HG02588 (cell line): ENCODE data around the gene RXFP1.
"Not testable (repeated sequence)": the region's sequence is repeated elsewhere in the genome, so short reads cannot be mapped to it uniquely, and the experiment has no call there.

ENCODE experiments used
- ATAC-seq: cut with Tn5 transposase; IDR thresholded peaks from one replicate; pipeline ENCODE4 v1.9.1; 2021; ENCODE audit warnings: mild to moderate bottlenecking, moderate library complexity; ENCODE audit not compliant: unreplicated experiment

The RXFP1 gene

DNA sequence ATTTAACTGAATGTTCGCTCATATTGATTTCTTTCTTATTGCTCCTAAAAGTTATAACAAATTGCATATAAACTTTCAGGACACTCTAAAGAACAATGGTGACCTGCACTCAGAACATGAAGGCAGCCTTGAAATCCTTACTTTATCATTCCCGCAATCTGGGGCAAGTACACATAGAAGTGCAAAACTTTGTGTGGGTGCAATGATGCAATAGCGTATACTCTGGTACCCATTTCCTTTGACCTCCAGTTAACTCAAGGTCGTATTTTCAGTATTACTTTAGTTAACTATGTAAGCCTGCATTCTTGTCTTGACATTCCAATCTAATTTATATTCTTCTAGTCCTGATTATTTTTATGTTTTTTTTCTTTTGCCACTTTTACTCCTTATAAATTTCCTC lies 85.3 kb downstream of the RXFP1 start:
- ATAC-seq: no peak

DNA sequence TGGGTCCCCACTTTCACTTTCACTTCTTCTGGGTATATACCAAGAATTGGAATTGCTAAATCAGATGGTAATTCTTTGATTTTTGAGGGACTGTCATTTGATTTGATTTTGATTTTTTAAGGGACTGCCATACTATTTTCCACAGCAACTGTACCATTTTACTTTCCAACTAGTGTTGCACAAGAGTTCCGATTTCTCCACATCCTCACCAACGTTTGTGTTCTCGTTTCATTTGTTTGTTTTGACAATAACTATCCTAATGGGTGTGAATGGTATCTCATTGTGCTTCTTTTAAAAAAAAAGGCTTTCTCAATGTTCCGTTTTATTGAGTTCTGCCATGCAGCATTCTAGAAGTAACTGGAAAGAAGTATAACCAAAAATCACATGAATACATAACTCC lies 87.4 kb downstream of the RXFP1 start:
- no peak for ATAC-seq

DNA sequence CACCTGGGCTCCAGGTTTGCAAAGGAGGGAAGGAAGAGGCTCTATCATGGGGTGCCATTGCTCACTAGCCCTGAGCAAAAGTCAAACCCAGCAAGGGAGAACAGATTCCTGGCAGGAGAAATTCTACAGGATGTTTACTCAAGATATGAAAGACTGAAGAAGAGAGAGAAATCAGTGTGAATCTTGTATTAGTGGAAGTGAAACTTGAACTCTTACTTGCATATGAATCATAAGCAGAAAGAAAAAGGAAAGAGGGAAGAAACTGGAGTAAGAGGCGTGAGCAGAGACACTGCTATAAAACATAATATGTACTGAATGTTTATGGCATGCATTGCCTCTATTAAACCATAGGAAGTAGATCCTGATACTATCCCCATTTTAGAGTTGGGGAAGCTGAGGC lies 89.1 kb downstream of the RXFP1 start:
- ATAC-seq: peak; percentile 81

DNA sequence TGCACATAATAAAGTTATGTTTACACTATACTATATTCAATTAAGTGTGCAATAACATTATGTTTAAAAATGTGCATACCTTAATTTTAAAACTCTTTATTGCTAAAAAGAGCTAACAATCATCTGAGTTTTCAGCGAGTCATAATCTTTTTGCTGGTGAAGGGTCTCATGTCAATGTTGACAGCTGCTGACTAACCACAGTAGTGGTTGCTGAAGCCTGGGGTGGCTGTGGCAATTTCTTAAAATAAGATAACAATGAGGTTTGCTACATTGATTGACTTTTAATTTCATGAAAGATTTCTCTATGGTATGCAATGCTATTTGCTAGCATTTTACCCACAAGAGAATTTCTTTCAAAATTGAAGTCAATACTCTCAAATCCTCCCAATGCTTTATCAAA lies 91.4 kb downstream of the RXFP1 start:
- ATAC-seq: no peak

DNA sequence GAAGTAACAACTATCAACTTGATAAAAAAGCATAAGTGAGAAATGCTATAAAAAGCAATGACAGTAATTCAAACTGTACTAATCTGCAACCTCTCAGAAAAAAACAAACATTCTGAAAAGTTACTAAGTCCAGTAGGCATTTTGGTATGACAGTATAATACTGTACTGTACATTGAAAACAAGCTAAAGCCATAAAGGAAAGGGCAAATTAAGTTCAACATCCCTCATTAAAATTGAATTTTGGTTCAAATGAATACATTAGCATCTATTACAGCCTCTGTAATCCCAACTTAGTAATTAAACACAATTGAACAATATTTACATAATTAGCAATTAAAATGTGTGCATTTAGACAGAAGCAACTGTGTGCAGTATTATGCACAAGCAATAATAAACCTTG lies 96.3 kb downstream of the RXFP1 start:
- ATAC-seq: no peak

DNA sequence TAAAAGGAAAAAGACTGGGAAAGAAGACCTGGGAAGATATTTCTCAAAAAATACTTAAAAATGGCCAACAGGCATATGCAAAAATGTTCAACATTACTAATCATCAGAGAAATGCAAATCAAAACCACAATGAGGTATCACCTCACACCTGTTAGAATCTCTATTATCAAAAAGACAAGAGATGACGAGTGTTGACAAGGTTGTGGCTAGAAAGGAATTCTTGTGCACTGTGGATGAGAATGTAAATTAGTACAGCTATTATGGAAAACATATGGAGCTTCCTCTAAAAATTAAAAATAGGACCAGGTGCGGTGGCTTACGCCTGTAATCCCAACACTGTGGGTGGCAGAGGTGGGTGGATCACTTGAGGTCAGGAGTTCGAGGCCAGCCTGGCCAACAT lies 100.0 kb downstream of the RXFP1 start:
- no peak for ATAC-seq

DNA sequence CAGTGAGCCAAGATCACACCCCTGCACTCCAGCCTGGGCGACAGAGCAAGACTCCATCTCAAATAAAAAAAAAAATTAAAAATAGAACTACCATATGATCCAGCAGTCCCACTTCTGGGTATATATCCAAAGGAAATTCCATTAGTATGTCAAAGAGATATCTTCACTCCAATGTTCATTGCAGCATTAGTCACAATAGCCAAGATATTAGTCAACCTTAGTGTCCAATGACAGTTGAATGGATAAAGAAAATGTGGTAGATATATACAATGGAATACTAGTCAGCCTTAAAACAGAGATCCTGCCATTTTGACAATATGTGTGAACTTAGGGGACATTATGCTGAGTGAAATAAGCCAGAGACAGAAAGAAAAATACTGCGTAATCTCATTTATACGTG lies 100.6 kb downstream of the RXFP1 start:
- ATAC-seq: no peak

DNA sequence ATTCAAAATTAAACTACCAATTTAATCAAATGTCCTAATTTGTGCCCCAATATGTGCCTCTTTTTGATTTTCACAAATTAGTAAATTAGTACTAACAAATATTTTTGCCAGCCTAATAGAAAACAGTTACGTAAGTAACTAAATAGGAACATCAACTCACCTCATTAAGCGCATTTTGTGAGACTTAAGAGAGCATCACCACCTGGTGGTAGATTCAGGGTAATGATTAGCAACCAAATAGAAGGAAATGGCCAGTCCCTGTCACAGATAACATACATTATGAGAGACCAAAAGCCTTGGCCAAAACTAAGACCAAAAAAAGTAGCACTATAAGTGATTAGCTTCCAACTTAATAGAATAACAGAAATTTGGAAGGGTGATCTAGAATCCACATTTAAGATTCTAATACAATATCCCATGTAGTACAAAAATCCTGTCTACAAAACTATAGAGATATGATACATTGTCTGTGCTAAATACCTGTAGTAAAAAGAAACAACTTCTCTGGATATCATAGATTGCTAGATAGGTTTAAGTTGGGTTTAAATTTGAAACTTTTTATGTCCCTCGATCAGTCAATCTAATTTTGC lies 103.3 kb downstream of the RXFP1 start:
- ATAC-seq: peak; percentile 95

DNA sequence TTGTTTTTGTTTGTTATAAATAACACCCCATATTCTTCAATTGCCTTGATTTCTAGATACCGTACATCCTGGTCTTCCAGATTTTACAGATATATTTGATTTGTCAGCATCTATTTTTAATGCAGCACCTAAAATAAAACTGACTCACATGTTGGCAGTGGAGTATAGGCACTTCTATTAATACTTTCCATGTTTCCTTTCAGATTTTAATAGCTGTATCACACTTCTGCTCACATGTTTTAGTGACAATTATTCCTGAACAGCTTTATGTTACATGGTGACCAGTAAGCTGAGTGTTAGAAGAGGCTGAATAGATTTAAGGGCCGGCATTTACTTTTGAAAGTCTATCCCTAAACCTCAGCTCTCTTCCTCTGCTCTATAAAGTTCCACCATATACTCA lies 103.9 kb downstream of the RXFP1 start:
- ATAC-seq: no peak

DNA sequence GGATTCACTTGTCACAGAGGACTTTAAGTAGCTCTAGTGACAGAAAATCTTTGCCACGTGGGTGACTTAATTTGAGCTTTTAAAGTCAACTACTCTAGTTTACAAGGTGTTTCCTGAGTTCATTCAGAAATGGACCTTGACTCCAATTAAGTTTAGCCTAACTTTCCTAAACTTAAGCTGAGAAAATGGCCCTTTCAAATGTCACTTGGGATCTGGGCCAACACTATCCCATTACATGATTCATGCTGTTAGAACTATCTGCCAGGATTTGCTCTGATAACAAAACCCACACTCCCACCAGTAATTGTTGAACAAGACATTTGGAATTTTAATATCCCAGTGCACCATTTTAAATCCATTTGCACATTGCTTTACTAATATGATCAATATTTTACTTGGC lies 109.2 kb downstream of the RXFP1 start:
- no peak for ATAC-seq

DNA sequence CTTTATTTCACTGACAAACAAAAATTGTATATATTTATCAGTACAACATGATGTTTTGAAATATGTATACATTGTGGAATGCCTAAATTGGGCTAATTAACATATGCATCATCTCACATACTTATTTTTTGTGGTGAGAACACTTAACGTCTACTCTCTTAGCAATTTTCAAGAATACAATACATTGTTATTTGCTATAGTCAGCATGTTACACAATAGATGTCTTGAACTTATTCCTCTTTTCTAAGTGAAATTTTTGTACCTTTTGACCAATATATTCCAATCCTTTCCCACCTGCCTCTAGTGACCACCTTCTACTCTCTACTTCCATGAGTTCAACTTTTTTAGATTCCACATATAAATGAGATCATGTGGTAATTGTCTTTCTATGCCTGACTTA lies 114.9 kb downstream of the RXFP1 start:
- no peak for ATAC-seq

DNA sequence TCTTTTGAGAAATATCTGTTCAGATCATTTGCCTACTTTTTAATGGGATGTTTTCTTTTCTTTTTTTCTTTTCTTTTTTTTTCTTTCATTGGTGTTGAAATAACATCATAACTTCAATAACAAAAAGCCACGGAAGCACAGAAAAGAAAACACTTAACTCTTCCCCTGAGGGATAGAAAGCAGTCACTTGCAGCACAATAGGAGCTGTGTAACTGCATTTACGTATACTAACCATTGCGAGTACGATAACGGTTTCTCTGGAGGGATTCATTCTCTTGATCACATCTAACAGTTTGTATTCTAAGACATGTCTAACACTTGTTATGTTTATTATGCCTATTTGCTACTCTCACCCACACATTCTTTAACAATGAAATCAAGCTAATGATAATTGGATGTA lies 122.7 kb downstream of the RXFP1 start:
- no peak for ATAC-seq

DNA sequence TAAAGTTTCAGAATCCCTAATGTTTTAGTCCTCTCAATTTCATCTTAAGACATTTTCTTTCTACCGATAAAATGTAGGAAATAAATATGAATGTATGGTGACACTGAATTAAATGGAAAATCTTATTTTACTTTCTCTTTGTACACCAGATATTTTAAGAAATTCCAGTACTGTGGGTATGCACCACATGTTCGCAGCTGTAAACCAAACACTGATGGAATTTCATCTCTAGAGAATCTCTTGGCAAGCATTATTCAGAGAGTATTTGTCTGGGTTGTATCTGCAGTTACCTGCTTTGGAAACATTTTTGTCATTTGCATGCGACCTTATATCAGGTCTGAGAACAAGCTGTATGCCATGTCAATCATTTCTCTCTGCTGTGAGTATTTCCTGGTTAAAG lies 123.1 kb downstream of the RXFP1 start:
- no peak for ATAC-seq

DNA sequence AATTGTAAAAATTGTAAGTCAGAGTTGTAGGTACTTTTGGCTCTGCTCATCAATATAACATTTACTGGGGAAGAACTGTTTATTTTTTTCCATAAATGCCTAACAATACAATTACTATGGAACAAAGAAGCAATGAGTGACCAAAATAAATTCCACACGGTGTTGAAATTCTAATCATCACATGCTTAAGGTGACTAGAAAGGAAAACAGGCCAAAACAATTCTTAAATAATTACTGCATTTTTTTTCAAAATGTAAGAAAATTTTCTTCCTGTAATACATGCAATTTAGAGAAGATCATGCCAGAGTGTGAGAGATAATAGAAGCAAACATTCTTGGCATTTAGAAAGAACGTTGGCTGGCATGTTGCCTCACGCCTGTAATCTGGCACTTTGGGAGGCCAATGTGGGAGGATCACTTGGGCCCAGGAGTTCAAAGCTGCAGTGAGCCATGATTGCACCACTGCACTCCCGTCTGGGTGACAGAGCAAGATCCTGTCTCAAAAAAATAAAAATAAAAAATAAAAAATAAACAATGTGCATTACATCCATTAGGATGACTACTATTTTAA lies 127.5 kb downstream of the RXFP1 start:
- no peak for ATAC-seq

DNA sequence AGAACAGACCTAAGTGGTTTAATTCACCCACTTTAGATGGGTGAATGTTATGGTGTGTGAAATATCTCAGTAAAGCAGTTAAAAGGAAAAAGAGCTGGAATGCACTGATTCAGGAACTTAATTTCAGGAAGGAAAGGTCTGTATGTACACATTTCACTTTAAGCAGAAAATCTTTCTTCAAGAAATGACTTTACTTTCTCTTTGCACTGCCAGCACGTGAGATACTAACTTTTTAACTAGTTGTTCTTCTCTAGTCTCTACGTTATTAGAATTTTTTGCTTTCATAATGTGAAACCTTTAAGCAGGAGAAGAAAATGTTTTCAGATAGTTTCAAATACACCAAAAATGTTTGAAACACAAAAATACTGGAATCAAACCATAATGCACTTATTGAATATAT lies 131.2 kb downstream of the RXFP1 start:
- no peak for ATAC-seq

DNA sequence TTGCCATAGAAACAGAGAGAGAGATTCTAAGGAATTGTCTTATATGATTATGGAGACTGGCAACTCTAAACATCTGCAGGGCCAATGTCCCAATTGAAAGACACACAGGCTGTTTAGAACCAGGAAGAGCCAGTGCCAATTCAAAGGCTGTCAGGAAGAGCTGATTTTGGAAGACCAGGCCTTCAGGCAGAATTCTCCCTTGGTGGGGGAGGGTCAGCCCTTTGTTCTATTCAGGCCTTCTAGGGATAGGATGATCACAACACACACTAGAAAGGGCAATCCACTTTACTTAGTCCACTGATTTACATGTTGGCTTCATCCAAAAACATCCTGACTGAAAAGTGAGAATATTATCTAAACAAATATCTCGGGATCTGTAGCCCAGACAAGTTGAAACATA lies 134.8 kb downstream of the RXFP1 start:
- ATAC-seq: no peak

DNA sequence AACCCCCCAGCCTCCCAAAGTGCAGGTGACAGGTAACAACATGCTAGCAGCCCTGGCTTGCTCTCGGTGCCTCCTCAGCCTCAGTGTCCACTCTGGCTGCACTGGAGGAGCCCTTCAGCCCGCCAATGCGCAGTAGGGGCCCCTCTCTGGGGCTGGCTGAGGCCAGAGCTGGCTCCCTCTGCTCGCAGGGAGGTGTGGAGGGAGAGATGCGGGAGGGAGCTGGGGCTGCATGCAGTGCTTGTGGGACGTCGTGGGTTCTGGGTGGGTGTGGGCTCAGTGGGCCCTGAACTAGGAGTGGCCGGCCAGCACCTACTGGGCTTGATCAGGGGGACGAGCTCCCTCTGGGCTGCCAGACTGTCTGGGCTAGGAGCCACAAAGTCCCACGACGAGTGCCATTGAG lies 135.6 kb downstream of the RXFP1 start:
- no peak for ATAC-seq

DNA sequence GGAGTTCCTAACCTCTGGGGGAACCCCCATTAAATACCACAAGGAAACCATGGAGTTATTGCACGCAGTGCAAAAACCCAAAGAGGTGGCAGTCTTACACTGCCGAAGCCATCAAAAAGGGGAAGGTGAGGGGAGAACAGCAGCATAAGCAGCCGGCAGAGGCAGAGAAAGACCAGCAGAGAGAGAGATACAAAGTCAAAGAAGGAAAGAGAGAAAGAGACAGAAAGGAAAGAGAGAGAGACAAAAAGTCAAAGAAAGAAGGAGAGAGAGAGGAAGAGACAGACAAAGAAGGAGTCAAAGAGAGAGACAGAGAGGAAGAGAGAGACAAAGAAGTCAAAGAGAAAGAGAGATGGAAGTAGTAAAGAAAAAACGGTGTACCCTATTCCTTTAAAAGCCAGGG lies 141.6 kb downstream of the RXFP1 start:
- ATAC-seq: not testable (repeated sequence)

DNA sequence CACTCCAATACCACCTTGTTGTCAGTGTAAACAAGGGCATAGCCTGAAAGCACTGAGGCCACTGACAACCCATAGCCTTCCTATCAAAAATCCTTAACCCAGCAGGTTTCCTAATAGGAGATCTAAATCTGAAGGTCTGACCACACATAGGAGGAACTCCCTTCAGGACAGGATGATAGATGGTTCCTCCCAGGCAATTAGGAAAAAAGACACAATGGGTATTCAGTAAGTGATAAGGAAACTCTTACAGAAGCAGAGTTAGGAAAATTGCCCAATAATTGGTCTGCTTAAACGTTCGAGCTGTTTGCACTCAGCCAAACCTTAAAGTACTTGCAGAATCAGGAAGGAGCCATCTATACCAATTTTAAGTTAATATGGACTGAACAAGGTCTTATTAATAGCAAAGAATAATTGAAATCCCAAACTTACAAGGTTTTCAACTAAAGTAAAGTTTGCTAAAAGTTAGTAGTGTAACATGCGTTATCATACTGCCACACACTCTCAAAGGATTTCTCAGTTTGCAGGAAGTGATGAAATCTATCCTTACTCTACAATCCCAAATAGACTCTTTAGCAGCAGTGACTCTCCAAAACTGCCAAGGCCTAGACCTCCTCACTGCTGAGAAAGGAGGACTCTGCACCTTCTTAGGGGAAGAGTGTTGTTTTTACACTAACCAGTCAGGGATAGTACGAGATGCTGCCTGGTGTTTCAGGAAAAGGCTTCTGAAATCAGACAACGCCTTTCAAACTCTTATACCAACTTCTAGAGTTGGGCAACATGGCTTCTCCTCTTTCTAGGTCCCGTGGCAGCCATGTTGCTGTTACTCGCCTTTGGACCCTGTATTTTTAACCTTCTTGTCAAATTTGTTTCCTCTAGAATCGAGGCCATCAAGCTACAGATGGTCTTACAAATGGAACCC lies 142.3 kb downstream of the RXFP1 start:
- not testable (repeated sequence) for ATAC-seq

DNA sequence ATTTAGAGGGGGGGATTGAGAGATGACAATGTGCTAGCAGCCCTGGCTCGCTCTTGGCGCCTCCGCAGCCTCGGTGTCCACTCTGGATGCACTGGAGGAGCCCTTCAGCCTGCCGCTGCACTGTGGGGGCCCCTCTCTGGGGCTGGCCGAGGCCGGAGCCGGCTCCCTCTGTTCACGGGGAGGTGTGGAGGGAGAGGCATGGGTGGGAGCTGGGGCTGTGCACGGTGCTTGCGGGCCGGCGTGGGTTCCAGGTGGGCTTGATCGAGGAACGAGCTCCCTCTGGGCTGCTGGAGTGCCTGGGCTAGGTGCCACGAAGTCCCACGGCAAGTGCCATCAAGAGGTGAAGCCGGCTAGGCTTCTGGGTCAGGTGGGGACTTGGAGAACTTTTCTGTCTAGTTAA lies 143.1 kb downstream of the RXFP1 start:
- ATAC-seq: no peak

DNA sequence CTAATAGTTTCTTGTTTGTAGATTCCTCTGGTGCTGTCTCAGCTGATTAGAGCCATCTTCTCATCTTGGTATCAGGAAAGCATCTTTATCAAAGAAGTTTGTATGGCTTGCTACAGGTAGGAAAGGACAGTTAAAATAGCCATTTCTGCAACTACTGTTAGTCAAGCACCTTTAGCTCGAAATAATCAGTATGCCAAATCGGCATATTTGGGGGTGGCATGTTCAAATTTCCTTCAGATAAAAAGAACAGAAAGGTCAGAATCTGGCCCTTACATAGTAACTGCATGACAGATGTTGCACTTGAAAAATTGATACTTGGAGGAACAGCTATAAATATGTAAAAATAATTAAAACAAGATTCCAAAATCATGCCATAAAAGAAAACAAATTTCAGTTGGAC lies 145.2 kb downstream of the RXFP1 start:
- no peak for ATAC-seq

DNA sequence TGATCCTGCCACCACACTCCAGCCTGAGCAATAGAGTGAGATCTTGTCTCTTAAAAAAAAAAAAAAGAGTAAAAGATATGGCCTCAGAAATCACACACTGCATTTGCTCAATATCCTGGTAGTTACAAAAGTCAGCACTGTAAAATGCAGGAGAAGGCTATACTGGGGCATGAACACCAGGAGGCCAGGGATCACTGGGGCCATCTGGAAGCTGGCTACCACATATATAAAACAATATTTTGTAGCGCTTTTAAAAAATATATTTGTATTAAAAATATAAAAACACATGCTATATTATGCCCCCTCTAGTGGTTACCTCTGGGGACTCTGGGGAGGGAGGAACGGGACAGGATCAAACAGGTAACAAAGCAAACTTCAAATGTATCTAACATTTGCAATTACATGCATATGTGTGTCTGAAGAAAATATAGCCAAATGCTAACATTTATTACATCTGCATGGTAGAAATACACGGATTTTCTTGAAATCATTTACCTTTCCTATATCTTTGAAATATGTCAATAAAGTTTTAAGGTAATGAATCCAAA lies 146.0 kb downstream of the RXFP1 start:
- ATAC-seq: no peak
